ENCODE measurements around the gene ANKH. TPM values are rescaled to one million over a fixed set of nuclear protein-coding genes. Genes with fewer than 3 reads are reported as not detected.

The ANKH gene
- total RNA-seq, 1 donor from 2014 or later: 0.19 TPM

DNA sequence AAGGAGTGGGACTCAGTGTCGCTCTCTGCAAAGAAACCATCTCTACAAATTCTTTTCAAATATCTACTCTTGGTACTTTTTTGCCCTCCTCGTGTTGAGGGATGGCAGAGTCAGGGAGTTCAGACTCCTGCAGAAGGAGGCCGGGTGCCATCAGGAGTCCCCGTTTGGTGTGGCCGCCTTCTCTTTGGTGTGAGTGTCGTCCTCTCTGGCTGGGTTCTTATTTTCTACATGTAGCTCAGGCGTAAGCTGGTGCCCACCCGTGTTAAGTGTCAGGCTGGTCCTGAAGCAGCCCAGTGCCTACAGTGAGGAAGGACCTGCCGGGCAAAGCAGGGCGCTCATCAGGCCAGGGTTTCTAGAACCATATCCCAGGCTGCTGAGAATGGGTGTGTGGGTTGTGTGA lies 170.0 kb downstream of the ANKH start:
- H3K27ac Mint-ChIP-seq: no peak overlapping the region

DNA sequence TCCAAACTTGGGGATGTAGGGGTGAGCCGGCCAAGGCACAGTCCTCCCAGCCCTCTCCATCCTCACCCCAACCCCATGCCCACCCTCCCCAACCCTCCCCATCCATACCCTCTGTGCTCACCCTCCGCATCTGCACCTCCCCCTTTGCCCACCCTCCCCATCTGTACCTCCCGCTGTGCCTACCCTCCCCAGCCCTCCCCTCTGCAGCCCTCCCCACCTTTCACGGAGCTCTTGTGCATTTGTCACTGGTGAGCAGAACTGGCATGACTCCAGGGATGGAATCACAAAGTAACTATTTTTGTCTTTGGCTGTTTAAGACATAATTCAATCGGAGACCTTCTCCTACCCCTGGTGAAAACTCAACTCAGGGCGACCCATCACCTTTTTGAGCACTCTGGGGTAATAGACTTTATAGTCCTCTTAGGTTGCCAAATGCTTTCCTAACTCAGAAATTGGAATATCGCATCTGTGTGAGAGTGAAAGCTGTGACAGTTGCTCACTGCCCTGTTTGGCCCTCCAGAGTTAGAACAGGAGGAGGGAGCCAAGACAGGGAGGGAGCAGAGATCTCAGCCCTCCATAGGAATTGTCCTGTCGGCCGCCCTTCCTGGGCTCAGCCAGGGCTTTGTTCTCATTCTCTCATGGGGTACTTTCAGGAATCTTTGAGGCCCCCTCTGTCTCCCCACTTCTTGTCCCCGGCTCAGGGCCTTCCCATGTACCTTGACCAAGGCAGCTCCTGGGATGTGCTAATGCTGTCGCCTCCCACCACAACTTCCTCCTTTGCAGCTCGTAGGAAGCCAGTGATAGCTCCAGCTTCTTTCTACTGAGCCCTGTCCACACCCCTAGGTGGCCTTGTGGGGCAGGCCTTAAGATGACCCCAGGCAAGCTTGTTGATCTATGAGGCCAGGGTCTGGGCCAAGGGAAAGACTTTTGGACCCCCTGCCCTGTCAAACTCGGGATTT lies 170.8 kb downstream of the ANKH start:
- no peaks in the 10 kb centered on the region for H3K9me3 ChIP-seq (ENCODE audit: low read depth)
- no peak overlapping the region for H3K4me3 ChIP-seq
- H3K36me3 ChIP-seq: no peaks in the 10 kb centered on the region
- no peak overlapping the region for H2AFZ ChIP-seq (replicated peaks)
- TF ChIP-seq, protein P1, sequence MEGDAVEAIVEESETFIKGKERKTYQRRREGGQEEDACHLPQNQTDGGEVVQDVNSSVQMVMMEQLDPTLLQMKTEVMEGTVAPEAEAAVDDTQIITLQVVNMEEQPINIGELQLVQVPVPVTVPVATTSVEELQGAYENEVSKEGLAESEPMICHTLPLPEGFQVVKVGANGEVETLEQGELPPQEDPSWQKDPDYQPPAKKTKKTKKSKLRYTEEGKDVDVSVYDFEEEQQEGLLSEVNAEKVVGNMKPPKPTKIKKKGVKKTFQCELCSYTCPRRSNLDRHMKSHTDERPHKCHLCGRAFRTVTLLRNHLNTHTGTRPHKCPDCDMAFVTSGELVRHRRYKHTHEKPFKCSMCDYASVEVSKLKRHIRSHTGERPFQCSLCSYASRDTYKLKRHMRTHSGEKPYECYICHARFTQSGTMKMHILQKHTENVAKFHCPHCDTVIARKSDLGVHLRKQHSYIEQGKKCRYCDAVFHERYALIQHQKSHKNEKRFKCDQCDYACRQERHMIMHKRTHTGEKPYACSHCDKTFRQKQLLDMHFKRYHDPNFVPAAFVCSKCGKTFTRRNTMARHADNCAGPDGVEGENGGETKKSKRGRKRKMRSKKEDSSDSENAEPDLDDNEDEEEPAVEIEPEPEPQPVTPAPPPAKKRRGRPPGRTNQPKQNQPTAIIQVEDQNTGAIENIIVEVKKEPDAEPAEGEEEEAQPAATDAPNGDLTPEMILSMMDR (IDR thresholded peaks at IDR 0.05): no peak
- TF ChIP-seq EZH2 (IDR thresholded peaks at IDR 0.05) (no peak), EZH2phosphoT487 (IDR thresholded peaks at IDR 0.05) (no peak)
- Mint-ChIP-seq H3K9me3 (no peaks in the 10 kb centered on the region), H3K4me3 (no peak overlapping the region), H3K27me3 (ENCODE audit: insufficient read depth, low read depth) (peaks cover 2% of the 10 kb centered on the region), H3K36me3 (peaks cover 34% of the 10 kb centered on the region), H3K27ac (no peak overlapping the region), H3K4me1 (no peaks in the 10 kb centered on the region)
- DNase-seq (ENCODE audit: low spot score): no peak
- H3K4me1 ChIP-seq: no peaks in the 10 kb centered on the region
- H3K79me2 ChIP-seq (ENCODE audit: low read depth): no peaks in the 10 kb centered on the region
- H3F3A ChIP-seq (ENCODE audit: low read depth): no peaks in the 10 kb centered on the region
- H3K27ac ChIP-seq: no peak overlapping the region
- H3K27me3 ChIP-seq: no peaks in the 10 kb centered on the region
- H3K4me2 ChIP-seq: no peak overlapping the region
- no peaks in the 10 kb centered on the region for H4K20me1 ChIP-seq (ENCODE audit: low read depth)
- H3K9ac ChIP-seq: no peak overlapping the region

More for the DNA sequence above, 170.0 kb downstream of the ANKH start:
- Histone ChIP-seq H4K20me1 (ENCODE audit: low read depth) (no peaks in the 10 kb centered on the region), H3K36me3 (no peaks in the 10 kb centered on the region), H3K4me1 (no peaks in the 10 kb centered on the region), H3K79me2 (ENCODE audit: low read depth) (no peaks in the 10 kb centered on the region), H3K4me3 (no peak overlapping the region), H3K9me3 (ENCODE audit: low read depth) (no peaks in the 10 kb centered on the region), H3K27me3 (no peaks in the 10 kb centered on the region), H3K27ac (no peak overlapping the region), H3K4me2 (no peak overlapping the region), H3K9ac (no peak overlapping the region), H2AFZ (replicated peaks) (no peak overlapping the region), H3F3A (ENCODE audit: low read depth) (no peaks in the 10 kb centered on the region)
- Mint-ChIP-seq H3K36me3 (peaks cover 31% of the 10 kb centered on the region), H3K4me1 (no peaks in the 10 kb centered on the region), H3K4me3 (no peak overlapping the region), H3K27me3 (ENCODE audit: insufficient read depth, low read depth) (peaks cover 2% of the 10 kb centered on the region), H3K9me3 (no peaks in the 10 kb centered on the region)
- TF ChIP-seq EZH2phosphoT487 (IDR thresholded peaks at IDR 0.05) (no peak), EZH2 (IDR thresholded peaks at IDR 0.05) (no peak)
- TF ChIP-seq, protein P1 (IDR thresholded peaks at IDR 0.05): no peak
- DNase-seq (ENCODE audit: low spot score): no peak

DNA sequence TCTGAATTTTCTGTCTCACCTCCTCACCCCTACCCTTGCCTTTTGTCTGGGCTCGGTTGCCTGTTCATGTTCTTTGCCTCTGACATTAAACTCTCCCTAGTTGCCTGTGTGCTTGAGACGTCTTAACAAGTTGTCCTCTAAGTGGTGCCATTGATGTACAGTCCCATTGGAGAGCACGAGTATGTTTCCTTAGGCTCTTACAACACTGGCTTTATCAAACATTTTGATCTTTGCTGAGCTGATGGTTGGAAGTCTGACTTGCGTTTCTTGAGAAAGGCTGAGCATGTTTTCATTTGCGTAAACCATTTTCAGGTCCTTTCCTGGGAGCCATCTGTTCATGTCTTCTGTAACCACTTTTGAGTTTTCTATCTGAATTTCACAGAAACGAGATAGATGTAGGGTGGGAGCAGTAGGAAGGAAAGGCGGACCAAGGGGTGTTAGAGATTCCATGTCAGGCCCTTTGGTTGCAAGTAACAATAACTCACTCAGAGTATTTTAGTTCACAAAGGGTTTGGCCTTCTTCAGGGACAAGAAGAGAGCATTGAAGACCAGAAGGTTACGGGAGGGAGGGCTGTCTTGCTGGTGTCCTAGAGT lies 171.7 kb downstream of the ANKH start:
- Histone ChIP-seq H2AFZ (replicated peaks) (no peak overlapping the region), H3K9me3 (ENCODE audit: low read depth) (no peaks in the 10 kb centered on the region), H3F3A (ENCODE audit: low read depth) (no peaks in the 10 kb centered on the region), H3K4me1 (no peaks in the 10 kb centered on the region), H3K4me2 (no peak overlapping the region), H4K20me1 (ENCODE audit: low read depth) (no peaks in the 10 kb centered on the region), H3K9ac (no peak overlapping the region), H3K4me3 (no peak overlapping the region), H3K27me3 (no peaks in the 10 kb centered on the region), H3K27ac (no peak overlapping the region), H3K79me2 (ENCODE audit: low read depth) (no peaks in the 10 kb centered on the region), H3K36me3 (no peaks in the 10 kb centered on the region)
- Mint-ChIP-seq H3K4me1 (no peaks in the 10 kb centered on the region), H3K9me3 (no peaks in the 10 kb centered on the region), H3K4me3 (no peak overlapping the region), H3K36me3 (peaks cover 38% of the 10 kb centered on the region), H3K27me3 (ENCODE audit: insufficient read depth, low read depth) (peaks cover 2% of the 10 kb centered on the region), H3K27ac (no peak overlapping the region)
- DNase-seq (ENCODE audit: low spot score): no peak
- TF ChIP-seq EZH2phosphoT487 (IDR thresholded peaks at IDR 0.05) (no peak), EZH2 (IDR thresholded peaks at IDR 0.05) (no peak)
- TF ChIP-seq, protein P1 (IDR thresholded peaks at IDR 0.05): no peak

Data from neural progenitor cell (in vitro differentiated cells).